GM12891 (cell line): ENCODE data around the gene NEK6.

Source experiments
- POLR2A ChIP-seq: IDR thresholded peaks from 2 replicates; pipeline ENCODE4 v1.6.1; 2011; ENCODE audit warnings: low read depth, low read length, control low read depth
- TAF1 ChIP-seq: IDR thresholded peaks from 2 replicates; pipeline ENCODE4 v1.6.1; 2011; ENCODE audit warnings: low read depth, low read length, control low read depth

DNA sequence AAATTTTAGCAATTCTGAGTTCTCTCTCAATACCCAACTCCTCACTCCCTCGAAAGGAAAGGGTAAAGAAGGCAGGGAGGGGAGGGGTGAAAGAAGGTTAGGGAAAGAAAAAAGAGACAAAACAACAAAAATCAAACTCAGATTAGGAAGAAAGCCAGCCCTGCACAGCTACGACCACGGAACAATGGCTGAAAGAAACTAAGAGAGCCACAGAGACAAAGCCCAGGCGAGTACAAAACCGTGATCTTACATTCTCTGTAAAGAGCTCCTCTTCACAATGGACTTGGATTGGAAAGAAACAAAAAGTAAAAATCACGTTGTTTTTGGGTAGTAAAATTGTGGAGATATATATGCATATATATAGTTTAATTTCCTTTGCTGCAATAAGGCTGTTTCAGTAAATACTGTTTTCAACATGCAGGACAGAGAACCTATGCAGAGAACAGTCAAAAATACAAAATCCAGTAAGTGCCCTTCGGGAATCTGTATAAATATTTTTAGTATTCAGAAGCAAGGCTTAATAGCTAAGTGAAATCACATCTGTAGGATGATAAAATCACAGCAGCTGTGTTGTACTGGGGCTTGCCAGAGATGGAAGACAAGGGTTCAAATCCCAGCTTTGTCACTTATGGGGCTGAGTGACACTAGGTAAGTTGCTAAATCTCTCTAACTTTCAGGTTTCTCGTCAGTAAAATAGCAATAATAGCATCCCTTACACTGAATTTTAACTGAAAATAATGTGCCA is 140.6 kb downstream of the NEK6 start:
- TF ChIP-seq POLR2A (no peak), TAF1 (no peak)
